ENCODE measurements around the gene PLA2G10. TPM values are rescaled to one million over a fixed set of nuclear protein-coding genes. Genes with fewer than 3 reads are reported as not detected.
"Not testable (repeated sequence)": the region's sequence is repeated elsewhere in the genome, so short reads cannot be mapped to it uniquely, and the experiment has no call there.

Gene PLA2G10
- total and polyA plus RNA-seq, 12 donors: 0.03 TPM; not detected in 11

DNA sequence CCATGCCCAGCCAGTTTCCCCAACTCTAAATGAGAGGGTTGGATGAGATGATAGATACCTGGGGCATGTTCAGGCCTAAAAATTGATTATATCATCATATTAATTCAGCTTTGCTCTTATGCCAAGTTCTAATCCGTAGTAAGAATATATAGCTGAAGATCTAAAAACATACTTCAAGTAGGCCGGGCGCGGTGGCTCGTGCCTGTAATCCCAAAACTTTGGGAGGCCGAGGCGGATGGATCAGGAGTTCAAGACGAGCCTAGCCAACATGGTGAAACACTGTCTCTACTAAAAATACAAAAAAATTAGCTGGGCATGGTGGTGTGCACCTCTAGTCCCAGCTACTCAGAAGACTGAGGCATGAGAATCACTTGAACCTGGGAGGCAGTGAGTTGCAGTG, 12.0 kb downstream of the PLA2G10 start:
- no peak overlapping the region for H3K27ac ChIP-seq
- intact Hi-C loops (cut with DNase I): no loop called here
- peaks cover 0 to 7% (median 0%) of the 10 kb centered on the region in 7 donors for H3K27me3 ChIP-seq
- no peak overlapping the region for H3K4me3 ChIP-seq
- ATAC-seq (no peak), DNase-seq (no peak)
- H3K9me3 ChIP-seq: no peaks in the 10 kb centered on the region
- TF ChIP-seq, protein P1, sequence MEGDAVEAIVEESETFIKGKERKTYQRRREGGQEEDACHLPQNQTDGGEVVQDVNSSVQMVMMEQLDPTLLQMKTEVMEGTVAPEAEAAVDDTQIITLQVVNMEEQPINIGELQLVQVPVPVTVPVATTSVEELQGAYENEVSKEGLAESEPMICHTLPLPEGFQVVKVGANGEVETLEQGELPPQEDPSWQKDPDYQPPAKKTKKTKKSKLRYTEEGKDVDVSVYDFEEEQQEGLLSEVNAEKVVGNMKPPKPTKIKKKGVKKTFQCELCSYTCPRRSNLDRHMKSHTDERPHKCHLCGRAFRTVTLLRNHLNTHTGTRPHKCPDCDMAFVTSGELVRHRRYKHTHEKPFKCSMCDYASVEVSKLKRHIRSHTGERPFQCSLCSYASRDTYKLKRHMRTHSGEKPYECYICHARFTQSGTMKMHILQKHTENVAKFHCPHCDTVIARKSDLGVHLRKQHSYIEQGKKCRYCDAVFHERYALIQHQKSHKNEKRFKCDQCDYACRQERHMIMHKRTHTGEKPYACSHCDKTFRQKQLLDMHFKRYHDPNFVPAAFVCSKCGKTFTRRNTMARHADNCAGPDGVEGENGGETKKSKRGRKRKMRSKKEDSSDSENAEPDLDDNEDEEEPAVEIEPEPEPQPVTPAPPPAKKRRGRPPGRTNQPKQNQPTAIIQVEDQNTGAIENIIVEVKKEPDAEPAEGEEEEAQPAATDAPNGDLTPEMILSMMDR (IDR thresholded peaks at IDR 0.05): no peak
- no peaks in the 10 kb centered on the region for H3K4me1 ChIP-seq
- H3K36me3 ChIP-seq: no peaks in the 10 kb centered on the region
- WGBS, 2 donors: 95 to 96% methylated on average over 8 of the region's 8 CpGs

DNA sequence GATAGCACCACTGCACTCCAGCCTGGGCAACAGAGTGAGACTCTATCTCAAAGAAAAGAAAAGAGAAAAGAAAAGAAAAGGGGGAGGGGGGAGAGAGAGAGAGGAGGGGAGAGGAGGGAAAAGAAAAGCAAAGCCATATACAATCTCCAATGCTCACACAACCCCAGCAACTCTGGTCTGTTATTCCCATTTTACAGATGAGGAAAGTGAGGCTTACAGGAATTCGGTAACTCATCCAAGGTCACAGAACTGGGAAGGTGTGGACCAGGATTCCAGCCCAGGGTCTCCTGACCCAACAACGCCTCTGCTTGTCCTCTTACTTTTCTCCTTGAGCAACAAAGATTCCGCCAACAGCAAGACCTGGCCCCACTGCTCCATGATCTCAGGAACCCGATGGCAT, 13.0 kb downstream of the PLA2G10 start:
- ATAC-seq: no peak
- Histone ChIP-seq H3K4me3 (no peak overlapping the region), H3K4me1 (no peaks in the 10 kb centered on the region), H3K27ac (no peak overlapping the region), H3K36me3 (no peaks in the 10 kb centered on the region), H3K27me3 (peaks cover 0 to 14% (median 0%) of the 10 kb centered on the region in 7 donors), H3K9me3 (no peaks in the 10 kb centered on the region)
- intact Hi-C loops (cut with DNase I): no loop called here
- DNase-seq: no peak
- TF ChIP-seq, protein P1 (IDR thresholded peaks at IDR 0.05): no peak
- 93 to 97% methylated on average over 4 of the region's 4 CpGs for WGBS, 2 donors

DNA sequence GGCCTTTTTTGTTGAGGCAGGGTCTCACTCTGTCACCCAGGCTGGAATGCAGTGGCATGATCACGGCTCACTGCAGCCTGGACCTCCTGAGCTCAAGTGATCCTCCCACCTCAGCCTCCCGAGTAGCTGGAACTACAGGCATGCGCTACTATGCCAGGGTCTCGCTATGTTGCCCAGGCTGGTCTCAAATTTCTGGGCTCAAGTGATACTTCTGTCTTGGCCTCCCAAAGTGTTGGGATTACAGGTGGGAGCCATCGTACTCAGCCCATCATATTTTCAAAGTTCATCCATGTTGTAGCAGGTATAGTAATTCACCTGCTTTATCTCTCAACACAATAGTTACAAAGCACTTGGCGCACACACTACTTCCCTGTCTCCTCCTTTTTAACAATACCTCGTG, 13.7 kb downstream of the PLA2G10 start:
- WGBS, 2 donors: 83 to 85% methylated on average over 7 of the region's 7 CpGs
- ATAC-seq; DNase-seq; intact Hi-C loops (cut with DNase I); H3K27ac ChIP-seq; H3K4me3 ChIP-seq; H3K36me3 ChIP-seq; H3K9me3 ChIP-seq; H3K4me1 ChIP-seq: not testable (repeated sequence)
- H3K27me3 ChIP-seq: peaks cover 0 to 14% (median 0%) of the 10 kb centered on the region in 7 donors

DNA sequence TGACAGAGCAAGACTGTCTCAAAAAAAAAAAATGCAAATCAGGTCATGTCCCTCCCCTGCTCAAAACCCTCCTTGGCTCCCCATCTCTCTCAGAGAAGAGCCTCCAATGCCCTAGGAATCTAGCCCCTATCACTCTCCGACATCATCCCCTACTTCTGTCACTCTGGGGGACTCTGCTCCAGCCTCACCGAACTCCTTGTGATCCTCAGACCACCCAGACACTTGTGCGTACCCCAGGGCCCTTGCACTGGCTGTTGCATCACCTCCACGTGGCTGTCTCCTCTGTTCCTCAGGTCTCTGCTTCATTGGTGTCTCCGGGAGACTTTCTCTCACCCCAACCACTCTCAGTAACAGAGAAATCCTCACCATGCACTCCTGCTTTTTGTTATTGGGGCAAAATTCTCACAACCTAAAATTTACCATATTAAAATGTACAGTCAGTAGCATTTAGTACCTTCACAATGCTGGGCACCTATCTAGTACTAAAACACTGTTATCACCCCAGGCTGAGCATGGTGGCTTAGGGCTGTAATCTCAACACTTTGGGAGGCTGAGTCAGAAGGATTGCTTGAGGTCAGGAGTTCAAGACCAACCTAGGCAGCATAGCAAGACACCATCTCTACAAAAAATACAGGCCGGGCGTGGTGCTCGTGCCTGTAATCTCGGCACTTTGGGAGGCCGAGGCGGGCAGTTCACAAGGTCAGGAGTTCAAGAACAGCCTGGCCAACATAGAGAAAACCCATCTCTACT, 15.2 kb downstream of the PLA2G10 start:
- DNase-seq (no peak), ATAC-seq (no peak)
- intact Hi-C loops (cut with DNase I): no loop called here
- Histone ChIP-seq H3K4me3 (no peak overlapping the region), H3K36me3 (no peaks in the 10 kb centered on the region), H3K4me1 (no peaks in the 10 kb centered on the region), H3K27ac (no peak overlapping the region), H3K9me3 (no peaks in the 10 kb centered on the region), H3K27me3 (peaks cover 0 to 18% (median 0%) of the 10 kb centered on the region in 7 donors)
- TF ChIP-seq, protein P1 (IDR thresholded peaks at IDR 0.05): no peak
- 79% methylated on average over 11 of the region's 11 CpGs for WGBS, 2 donors

DNA sequence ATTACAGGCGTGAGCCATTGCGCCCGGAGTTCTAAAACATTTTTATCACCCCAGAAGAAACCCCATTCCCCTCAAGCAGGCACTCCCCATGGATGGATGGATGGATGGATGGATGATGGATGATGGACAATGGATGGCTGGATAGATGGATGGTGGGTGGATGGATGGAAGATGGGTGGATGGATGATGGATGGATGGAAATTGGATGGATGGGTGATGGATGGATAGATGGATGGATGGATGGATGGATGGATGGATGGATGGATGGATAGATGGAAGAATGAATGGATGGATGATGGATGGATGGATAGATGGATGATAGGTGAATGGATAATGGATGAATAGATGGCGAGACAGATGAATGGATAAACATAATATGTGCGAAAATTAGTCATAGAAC, 16.5 kb downstream of the PLA2G10 start:
- 96 to 97% methylated on average over 5 of the region's 5 CpGs for WGBS, 2 donors
- Histone ChIP-seq H3K36me3 (no peaks in the 10 kb centered on the region), H3K4me1 (no peaks in the 10 kb centered on the region), H3K27ac (no peak overlapping the region), H3K4me3 (no peak overlapping the region), H3K27me3 (peaks cover 0 to 18% (median 0%) of the 10 kb centered on the region in 7 donors), H3K9me3 (no peaks in the 10 kb centered on the region)
- ATAC-seq: no peak
- TF ChIP-seq, protein P1 (IDR thresholded peaks at IDR 0.05): no peak
- DNase-seq: no peak
- intact Hi-C loops (cut with DNase I): no loop called here

All from heart right ventricle (tissue), 16 donors.